ENCODE measurements around the gene AMER3.
A peak's percentile ranks its signal among the peaks of the same experiment; 100 is the strongest.

Gene AMER3

GRCh38 chr2:130807659-130808385 is 52.5 kb downstream of the AMER3 start:
- DNase-seq: peak; percentile 27
- in situ Hi-C loops (cut with MboI; ENCODE audit: low pct_unique_long_range_greater_than_20kb, low sequenced_read_pairs): no loop called here

GRCh38 chr2:130808482-130809268 is 53.3 kb downstream of the AMER3 start:
- DNase-seq: peak; percentile 93
- in situ Hi-C loops (cut with MboI; ENCODE audit: low pct_unique_long_range_greater_than_20kb, low sequenced_read_pairs): no loop called here

GRCh38 chr2:130810490-130810889 is 55.1 kb downstream of the AMER3 start:
- DNase-seq: no peak
- in situ Hi-C loops (cut with MboI; ENCODE audit: low pct_unique_long_range_greater_than_20kb, low sequenced_read_pairs): no loop called here

DNA sequence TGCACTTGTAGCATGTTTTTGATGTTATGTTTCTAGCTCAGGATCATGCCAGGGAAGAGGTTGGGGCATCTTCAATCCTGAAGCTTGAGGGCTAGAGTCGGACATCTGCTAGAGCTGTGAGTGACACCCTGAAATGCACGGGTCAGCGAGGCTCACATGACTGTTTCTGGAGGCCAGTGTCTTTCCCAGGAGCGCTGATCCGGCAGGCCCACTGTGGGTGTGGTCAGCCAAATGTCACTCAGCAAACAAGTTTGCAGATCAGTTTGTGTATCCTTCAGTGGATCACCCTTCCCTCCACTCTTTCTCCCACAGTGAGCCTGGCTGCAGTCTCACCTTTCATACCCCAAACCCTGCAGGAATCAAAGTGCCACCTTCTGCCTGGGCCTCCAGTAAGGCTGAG is 58.4 kb downstream of the AMER3 start:
- no peak for DNase-seq
- in situ Hi-C loops (cut with MboI; ENCODE audit: low pct_unique_long_range_greater_than_20kb, low sequenced_read_pairs): no loop called here

DNA sequence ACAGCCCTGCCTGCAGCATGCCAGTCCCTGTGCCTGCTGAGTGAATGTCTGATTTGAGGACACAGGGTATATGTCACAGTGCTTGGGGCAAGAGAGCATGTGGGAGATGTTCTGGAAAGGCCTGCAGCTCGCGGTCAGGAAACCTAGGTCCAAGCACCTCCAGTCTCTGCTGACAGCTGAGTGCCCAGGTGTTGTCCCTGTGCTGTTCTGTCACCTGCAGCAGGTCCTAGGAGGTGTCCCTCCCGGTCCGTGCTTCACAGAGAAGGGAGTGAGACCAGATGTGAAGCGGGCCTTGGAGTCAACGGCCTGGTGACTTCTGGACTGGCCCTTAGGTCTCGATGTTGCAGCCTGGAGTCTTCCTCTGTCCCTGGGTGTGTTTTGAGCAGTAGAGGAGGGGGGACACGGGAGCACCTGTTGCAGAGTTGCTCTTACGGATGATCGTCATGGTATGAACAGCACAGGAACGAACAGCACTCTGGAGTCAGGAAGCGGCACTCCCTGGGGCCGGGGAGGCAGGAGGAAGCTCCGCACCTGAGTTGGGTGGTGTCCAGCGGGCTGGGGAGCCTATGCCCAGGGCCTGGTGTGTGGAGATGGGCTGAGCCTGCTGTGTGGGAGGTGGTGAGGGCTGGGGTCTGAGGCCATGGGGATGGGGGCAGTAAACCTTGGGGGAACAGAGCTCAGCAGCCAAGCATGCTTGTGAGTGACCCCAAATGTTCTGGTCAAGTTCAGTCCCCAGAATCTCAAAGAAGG is 59.8 kb downstream of the AMER3 start:
- in situ Hi-C loops (cut with MboI; ENCODE audit: low pct_unique_long_range_greater_than_20kb, low sequenced_read_pairs): no loop called here
- DNase-seq: no peak

Measured in KBM-7 (cell line).